SK-N-SH (cell line): Measurements from ENCODE around the gene FOXE3. TPM values are rescaled to one million over a fixed set of nuclear protein-coding genes. Genes with fewer than 3 reads are reported as not detected.

Source experiments
- CTCF ChIA-PET: fragments of 300-600, 350-600 bp; formaldehyde crosslinking; extraction: SDS; loops from one replicate; lab custom pipeline; 2021; lab: Yijun Ruan, JAX
- POLR2A ChIA-PET: fragments of 350-600 bp; sonication (Branson Sonifier 250); formaldehyde crosslinking; extraction: SDS; loops from one replicate; lab custom pipeline; 2020; ENCODE audit warnings: antibody characterized with exemption, inconsistent platforms; lab: Yijun Ruan, JAX
- DNase-seq: peaks from one replicate; pipeline ENCODE4 v3.0.0; 2012
- H2AFZ ChIP-seq: fragments of 200-600 bp; sonication (generic); 2 replicates; pipeline ENCODE4 v1.8.1; 2016; ENCODE audit warnings: antibody characterized with exemption, mild to moderate bottlenecking, low read depth
- H3F3A ChIP-seq: fragments of 200-600 bp; sonication (generic); replicated peaks from 2 replicates; pipeline ENCODE3; 2016; ENCODE audit warnings: antibody characterized with exemption, mild to moderate bottlenecking; ENCODE audit not compliant: insufficient read depth
- H3K27ac ChIP-seq, 2 experiments: fragments of 200-500 bp in 1 of 2; fragments of 200-600 bp in 1 of 2; sonication (Bioruptor generic) in 1 of 2; sonication (generic), shearing (Covaris generic) in 1 of 2; 2 replicates each; pipeline versions ENCODE4 v1.5.1 to v1.6.1; 2014 to 2016; ENCODE audit warnings: low read depth in 2 of 2, inconsistent platforms in 1 of 2, low read length in 1 of 2, mild to moderate bottlenecking in 1 of 2, mixed read lengths in 1 of 2
- H3K27me3 ChIP-seq: fragments of 200-600 bp; sonication (generic), shearing (Covaris generic); 2 replicates; pipeline ENCODE4 v1.6.1; 2016; ENCODE audit warnings: mixed run types; ENCODE audit not compliant: insufficient read depth
- H3K36me3 ChIP-seq, 2 experiments: fragments of 200-500 bp in 1 of 2; fragments of 200-600 bp in 1 of 2; sonication (Bioruptor generic) in 1 of 2; sonication (generic) in 1 of 2; replicated peaks in 1 of 2; 2 replicates each; pipeline versions ENCODE3 to v1.5.1; 2014 to 2016; ENCODE audit warnings: low read length in 1 of 2, mild to moderate bottlenecking in 1 of 2; ENCODE audit not compliant: insufficient read depth in 2 of 2, control insufficient read depth in 1 of 2
- H3K4me1 ChIP-seq, 2 experiments: fragments of 200-500 bp in 1 of 2; fragments of 200-600 bp in 1 of 2; sonication (Bioruptor generic) in 1 of 2; sonication (generic), shearing (Covaris generic) in 1 of 2; 2 replicates each; pipeline versions ENCODE4 v1.5.1 to v1.6.1; 2014 to 2016; ENCODE audit warnings: low read depth in 1 of 2, low read length in 1 of 2, mixed run types in 1 of 2; ENCODE audit not compliant: insufficient read depth in 2 of 2, control insufficient read depth in 1 of 2
- H3K4me2 ChIP-seq: fragments of 200-600 bp; sonication (generic), shearing (Covaris generic); 2 replicates; pipeline ENCODE4 v1.6.1; 2017; ENCODE audit warnings: mixed run types
- H3K4me3 ChIP-seq, 2 experiments: fragments of 200-500 bp in 1 of 2; fragments of 200-600 bp in 1 of 2; sonication (Bioruptor generic) in 1 of 2; sonication (generic), shearing (Covaris generic) in 1 of 2; 2 replicates each; pipeline versions ENCODE4 v1.5.1 to v1.8.1; 2014 to 2016; ENCODE audit warnings: low read depth in 2 of 2, inconsistent platforms in 1 of 2, low read length in 1 of 2, mild to moderate bottlenecking in 1 of 2, mixed read lengths in 1 of 2, moderate library complexity in 1 of 2
- H3K79me2 ChIP-seq: fragments of 200-600 bp; sonication (generic); 2 replicates; pipeline ENCODE4 v1.8.1; 2017; ENCODE audit warnings: mild to moderate bottlenecking; ENCODE audit not compliant: insufficient read depth
- H3K9ac ChIP-seq: fragments of 200-600 bp; sonication (generic); 2 replicates; pipeline ENCODE4 v1.6.1; 2017; ENCODE audit warnings: mixed run types
- H3K9me2 ChIP-seq: fragments of 200-600 bp; sonication (generic); 2 replicates; pipeline ENCODE4 v1.6.1; 2017; ENCODE audit warnings: mixed run types
- H3K9me3 ChIP-seq: fragments of 200-600 bp; sonication (generic); 2 replicates; pipeline ENCODE4 v1.6.1; 2017; ENCODE audit warnings: mixed run types, mild to moderate bottlenecking, moderate library complexity
- H4K20me1 ChIP-seq: fragments of 200-600 bp; sonication (generic); 2 replicates; pipeline ENCODE4 v1.6.1; 2017; ENCODE audit warnings: mild to moderate bottlenecking, mixed run types; ENCODE audit not compliant: insufficient read depth
- ELF1 ChIP-seq: IDR thresholded peaks from 2 replicates; pipeline ENCODE4 v1.4.0; 2012
- EP300 ChIP-seq, 2 experiments: IDR thresholded peaks; 2 replicates each; pipeline versions ENCODE4 v1.4.0 to v1.6.1; 2012; ENCODE audit warnings: borderline replicate concordance in 1 of 2, low read depth in 1 of 2, low read length in 1 of 2
- EZH2phosphoT487 ChIP-seq: fragments of 200-600 bp; sonication (generic); IDR thresholded peaks from 2 replicates; pipeline ENCODE4 v1.6.1; 2017; ENCODE audit warnings: low read depth, mixed run types, mild to moderate bottlenecking, antibody characterized with exemption, moderate library complexity, borderline replicate concordance
- MEF2A ChIP-seq: IDR thresholded peaks from 2 replicates; pipeline ENCODE4 v1.4.0; 2012; ENCODE audit warnings: low read depth, borderline replicate concordance
- RAD21 ChIP-seq: IDR thresholded peaks from 2 replicates; pipeline ENCODE4 v1.6.1; 2012; ENCODE audit warnings: mild to moderate bottlenecking, low read length
- RCOR1 ChIP-seq: fragments of 150-350 bp; IDR thresholded peaks from 2 replicates; pipeline ENCODE4 v1.6.1; 2017; ENCODE audit warnings: antibody characterized with exemption, low read length
- RXRA ChIP-seq: IDR thresholded peaks from 2 replicates; pipeline ENCODE4 v1.4.0; 2012; ENCODE audit warnings: low read depth, mild to moderate bottlenecking, borderline replicate concordance
- TCF12 ChIP-seq: IDR thresholded peaks from 2 replicates; pipeline ENCODE4 v1.4.0; 2012
- WGBS: methylation state at CpG from one replicate; pipeline ENCODE4 v1.1.6; 2017; ENCODE audit warnings: low lambda C conversion rate; 5-methylcytosine and 5-hydroxymethylcytosine counted together
- polyA plus RNA-seq, 3 experiments: library from polyadenylated mRNA; depleted of rRNA; stranded (reverse); fragments of >200 nt; gene quantifications; 2 replicates each; pipeline ENCODE4 v1.2.3, GENCODE V29; 2012
- TF ChIP-seq, protein P1 (sequence below): IDR thresholded peaks from 2 replicates; pipeline ENCODE4; 2012
- TF ChIP-seq, protein P2 (sequence below): fragments of 200-600 bp; sonication (generic); IDR thresholded peaks from 2 replicates; pipeline ENCODE4 v1.6.1; 2017; ENCODE audit warnings: antibody characterized with exemption, mild to moderate bottlenecking, moderate library complexity
- TF ChIP-seq, protein P3 (sequence below): IDR thresholded peaks from 2 replicates; pipeline ENCODE4 v1.4.0; 2012; ENCODE audit warnings: low read depth, borderline replicate concordance
- TF ChIP-seq, protein P4 (sequence below): IDR thresholded peaks from 2 replicates; pipeline ENCODE4 v1.4.0; 2012; ENCODE audit warnings: low read depth

FOXE3 gene
- polyA plus RNA-seq, 1 of the 3 experiments (the other 2 are of a cell fraction) = not detected

DNA sequence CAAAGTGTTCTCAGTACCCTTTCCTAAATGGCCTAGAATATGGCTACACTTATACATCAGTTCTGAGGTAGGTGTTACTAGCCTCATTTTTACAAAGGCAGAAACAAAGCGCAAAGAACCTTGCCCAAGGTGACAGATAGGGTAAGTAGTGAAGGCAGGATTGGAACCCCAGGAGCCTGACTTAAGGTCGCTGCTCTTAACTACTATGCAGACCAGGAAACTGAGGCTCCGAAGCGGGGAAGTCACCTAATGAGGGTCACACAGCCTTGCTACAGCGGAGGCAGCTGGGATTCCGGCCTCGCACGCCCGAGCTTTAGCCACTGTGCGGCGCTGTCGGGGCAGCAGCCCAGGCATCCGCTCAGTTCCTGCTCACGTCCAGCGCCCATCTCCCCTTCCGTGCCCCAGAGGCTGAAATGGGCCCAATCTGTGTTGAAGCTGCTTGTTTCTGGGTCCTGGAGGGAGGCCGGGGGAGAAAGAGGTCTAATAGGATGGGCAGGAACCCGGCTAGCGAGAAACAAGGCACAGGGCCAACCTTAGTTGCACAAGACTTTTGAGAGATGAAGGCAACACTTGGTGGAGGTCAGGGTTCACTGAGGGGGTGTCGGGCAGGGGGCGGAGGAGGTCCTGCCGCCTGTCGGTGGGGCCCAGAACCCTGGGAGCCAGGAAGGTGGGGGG lies 20.4 kb downstream of the FOXE3 start (continued):
- TF ChIP-seq MEF2A (no peak), EP300 (IDR thresholded peaks at IDR 0.05; ENCODE audit: borderline replicate concordance in 1 of 2, low read depth in 1 of 2, low read length in 1 of 2) (no peak), RAD21 (peak; percentile 64), ELF1 (no peak), EZH2phosphoT487 (no peak), TCF12 (no peak), RCOR1 (0 out of 2 replicates have a peak, but pooled peaks have one; percentile 21), RXRA (no peak)
- TF ChIP-seq, protein P1, sequence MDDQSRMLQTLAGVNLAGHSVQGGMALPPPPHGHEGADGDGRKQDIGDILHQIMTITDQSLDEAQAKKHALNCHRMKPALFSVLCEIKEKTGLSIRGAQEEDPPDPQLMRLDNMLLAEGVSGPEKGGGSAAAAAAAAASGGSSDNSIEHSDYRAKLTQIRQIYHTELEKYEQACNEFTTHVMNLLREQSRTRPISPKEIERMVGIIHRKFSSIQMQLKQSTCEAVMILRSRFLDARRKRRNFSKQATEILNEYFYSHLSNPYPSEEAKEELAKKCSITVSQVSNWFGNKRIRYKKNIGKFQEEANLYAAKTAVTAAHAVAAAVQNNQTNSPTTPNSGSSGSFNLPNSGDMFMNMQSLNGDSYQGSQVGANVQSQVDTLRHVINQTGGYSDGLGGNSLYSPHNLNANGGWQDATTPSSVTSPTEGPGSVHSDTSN = no peak
- TF ChIP-seq, protein P2, sequence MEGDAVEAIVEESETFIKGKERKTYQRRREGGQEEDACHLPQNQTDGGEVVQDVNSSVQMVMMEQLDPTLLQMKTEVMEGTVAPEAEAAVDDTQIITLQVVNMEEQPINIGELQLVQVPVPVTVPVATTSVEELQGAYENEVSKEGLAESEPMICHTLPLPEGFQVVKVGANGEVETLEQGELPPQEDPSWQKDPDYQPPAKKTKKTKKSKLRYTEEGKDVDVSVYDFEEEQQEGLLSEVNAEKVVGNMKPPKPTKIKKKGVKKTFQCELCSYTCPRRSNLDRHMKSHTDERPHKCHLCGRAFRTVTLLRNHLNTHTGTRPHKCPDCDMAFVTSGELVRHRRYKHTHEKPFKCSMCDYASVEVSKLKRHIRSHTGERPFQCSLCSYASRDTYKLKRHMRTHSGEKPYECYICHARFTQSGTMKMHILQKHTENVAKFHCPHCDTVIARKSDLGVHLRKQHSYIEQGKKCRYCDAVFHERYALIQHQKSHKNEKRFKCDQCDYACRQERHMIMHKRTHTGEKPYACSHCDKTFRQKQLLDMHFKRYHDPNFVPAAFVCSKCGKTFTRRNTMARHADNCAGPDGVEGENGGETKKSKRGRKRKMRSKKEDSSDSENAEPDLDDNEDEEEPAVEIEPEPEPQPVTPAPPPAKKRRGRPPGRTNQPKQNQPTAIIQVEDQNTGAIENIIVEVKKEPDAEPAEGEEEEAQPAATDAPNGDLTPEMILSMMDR = peak; percentile 89
- TF ChIP-seq, protein P3, sequence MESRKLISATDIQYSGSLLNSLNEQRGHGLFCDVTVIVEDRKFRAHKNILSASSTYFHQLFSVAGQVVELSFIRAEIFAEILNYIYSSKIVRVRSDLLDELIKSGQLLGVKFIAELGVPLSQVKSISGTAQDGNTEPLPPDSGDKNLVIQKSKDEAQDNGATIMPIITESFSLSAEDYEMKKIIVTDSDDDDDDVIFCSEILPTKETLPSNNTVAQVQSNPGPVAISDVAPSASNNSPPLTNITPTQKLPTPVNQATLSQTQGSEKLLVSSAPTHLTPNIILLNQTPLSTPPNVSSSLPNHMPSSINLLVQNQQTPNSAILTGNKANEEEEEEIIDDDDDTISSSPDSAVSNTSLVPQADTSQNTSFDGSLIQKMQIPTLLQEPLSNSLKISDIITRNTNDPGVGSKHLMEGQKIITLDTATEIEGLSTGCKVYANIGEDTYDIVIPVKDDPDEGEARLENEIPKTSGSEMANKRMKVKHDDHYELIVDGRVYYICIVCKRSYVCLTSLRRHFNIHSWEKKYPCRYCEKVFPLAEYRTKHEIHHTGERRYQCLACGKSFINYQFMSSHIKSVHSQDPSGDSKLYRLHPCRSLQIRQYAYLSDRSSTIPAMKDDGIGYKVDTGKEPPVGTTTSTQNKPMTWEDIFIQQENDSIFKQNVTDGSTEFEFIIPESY = no peak
- TF ChIP-seq, all 33 proteins: peak for 4

DNA sequence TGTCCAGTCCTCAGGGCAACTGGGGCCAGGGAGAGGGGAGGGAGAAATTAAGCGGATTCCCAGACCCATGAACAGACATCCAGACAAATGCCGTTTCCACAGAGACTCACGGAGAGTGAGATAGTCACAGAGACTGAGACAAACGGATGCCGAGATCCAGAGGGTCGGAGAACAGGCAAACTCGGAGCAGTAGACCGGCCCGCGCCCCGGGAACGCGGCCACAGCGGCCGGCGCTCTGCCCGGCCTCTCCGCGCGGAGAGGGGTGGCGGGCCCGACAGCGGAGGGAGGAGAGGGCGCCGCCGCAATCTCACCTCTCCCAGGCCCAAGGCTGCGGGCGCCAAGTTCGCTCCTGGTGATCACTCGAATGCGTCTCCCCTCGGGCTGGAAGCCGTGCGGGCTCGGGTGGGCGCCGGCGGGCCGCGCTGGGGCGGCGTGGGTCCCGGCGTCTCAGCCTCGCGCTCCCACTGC lies 20.9 kb downstream of the FOXE3 start:
- POLR2A ChIA-PET = interaction anchor here (1.0 kb wide), 1 partner anchor 273 kb away, joined by 3 read pairs; no protein-coding TSS in a partner anchor
- Histone ChIP-seq H3K27ac (no peak overlapping the region), H3K9me3 (no peaks in the 10 kb centered on the region), H3K9ac (peak overlapping the region; percentile 53; the same call in 1 of the 2 replicates), H3K4me3 (peak overlapping the region; percentile 49 to 87), H3K9me2 (no peaks in the 10 kb centered on the region), H3K36me3 (no peaks in the 10 kb centered on the region), H3F3A (no peaks in the 10 kb centered on the region), H4K20me1 (no peaks in the 10 kb centered on the region; the same call in 1 of the 2 replicates), H3K27me3 (peaks cover 77% of the 10 kb centered on the region), H2AFZ (peak overlapping the region; percentile 91), H3K4me1 (peaks cover 0 to 12% of the 10 kb centered on the region in 2 experiments; a peak in 1 of 4 replicates), H3K79me2 (no peaks in the 10 kb centered on the region), H3K4me2 (peak overlapping the region; percentile 78)
- TF ChIP-seq, protein P4, sequence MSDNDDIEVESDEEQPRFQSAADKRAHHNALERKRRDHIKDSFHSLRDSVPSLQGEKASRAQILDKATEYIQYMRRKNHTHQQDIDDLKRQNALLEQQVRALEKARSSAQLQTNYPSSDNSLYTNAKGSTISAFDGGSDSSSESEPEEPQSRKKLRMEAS = no peak
- CTCF ChIA-PET = interaction anchor here (0.6 to 28.7 kb wide), 54 partner anchors 8 to 793 kb away, joined by 3 to 1422 read pairs (median 4); no protein-coding TSS in a partner anchor
- 4% methylated on average over 17 of the region's 46 CpGs for WGBS
- peak; percentile 51 for DNase-seq
